Neural crest cell (in vitro differentiated cells): ENCODE measurements around the gene C13orf46. TPM values are rescaled to one million over a fixed set of nuclear protein-coding genes. Genes with fewer than 3 reads are reported as not detected.

Experiments used
- DNase-seq: peaks from one replicate; pipeline ENCODE4 v3.0.0; 2021; ENCODE audit warnings: low read depth, mixed read lengths, low spot score
- H3K27ac Mint-ChIP-seq: one replicate; pipeline ENCODE4 v1.8.0; 2021; ENCODE audit warnings: mild to moderate bottlenecking, mixed read lengths; ENCODE audit not compliant: unreplicated experiment
- H3K27me3 Mint-ChIP-seq: 2 replicates; pipeline ENCODE4 v1.8.0; 2021; ENCODE audit warnings: low read depth, mild to moderate bottlenecking, mixed read lengths
- H3K36me3 Mint-ChIP-seq: 2 replicates; pipeline ENCODE4 v1.8.0; 2021; ENCODE audit warnings: low read depth, mild to moderate bottlenecking, mixed read lengths
- H3K4me1 Mint-ChIP-seq: 2 replicates; pipeline ENCODE4 v1.8.0; 2021; ENCODE audit warnings: mixed read lengths
- H3K4me3 Mint-ChIP-seq: one replicate; pipeline ENCODE4 v1.8.0; 2021; ENCODE audit warnings: mild to moderate bottlenecking, mixed read lengths
- H3K9me3 Mint-ChIP-seq: 2 replicates; pipeline ENCODE4 v1.8.0; 2021; ENCODE audit warnings: mixed read lengths
- total RNA-seq: library from RNA; stranded (reverse); gene quantifications from 2 replicates; pipeline ENCODE4 v1.2.1, GENCODE V29; 2021
- TF ChIP-seq, protein P1 (sequence below): fragments of 200-600 bp; sonication (generic); conservative IDR thresholded peaks from 2 replicates; pipeline ENCODE4 v1.5.0; 2021; ENCODE audit warnings: antibody characterized with exemption, mild to moderate bottlenecking

Gene C13orf46
- total RNA-seq, 1 donor from 2014 or later, result 1.9 TPM

- H3K36me3 Mint-ChIP-seq, result no peaks in the 10 kb centered on the region
- peaks cover 5% of the 10 kb centered on the region for H3K4me1 Mint-ChIP-seq
- no peak for DNase-seq
- no peak overlapping the region for H3K27ac Mint-ChIP-seq
- H3K27me3 Mint-ChIP-seq, result no peaks in the 10 kb centered on the region
- no peaks in the 10 kb centered on the region for H3K9me3 Mint-ChIP-seq
- TF ChIP-seq, protein P1, sequence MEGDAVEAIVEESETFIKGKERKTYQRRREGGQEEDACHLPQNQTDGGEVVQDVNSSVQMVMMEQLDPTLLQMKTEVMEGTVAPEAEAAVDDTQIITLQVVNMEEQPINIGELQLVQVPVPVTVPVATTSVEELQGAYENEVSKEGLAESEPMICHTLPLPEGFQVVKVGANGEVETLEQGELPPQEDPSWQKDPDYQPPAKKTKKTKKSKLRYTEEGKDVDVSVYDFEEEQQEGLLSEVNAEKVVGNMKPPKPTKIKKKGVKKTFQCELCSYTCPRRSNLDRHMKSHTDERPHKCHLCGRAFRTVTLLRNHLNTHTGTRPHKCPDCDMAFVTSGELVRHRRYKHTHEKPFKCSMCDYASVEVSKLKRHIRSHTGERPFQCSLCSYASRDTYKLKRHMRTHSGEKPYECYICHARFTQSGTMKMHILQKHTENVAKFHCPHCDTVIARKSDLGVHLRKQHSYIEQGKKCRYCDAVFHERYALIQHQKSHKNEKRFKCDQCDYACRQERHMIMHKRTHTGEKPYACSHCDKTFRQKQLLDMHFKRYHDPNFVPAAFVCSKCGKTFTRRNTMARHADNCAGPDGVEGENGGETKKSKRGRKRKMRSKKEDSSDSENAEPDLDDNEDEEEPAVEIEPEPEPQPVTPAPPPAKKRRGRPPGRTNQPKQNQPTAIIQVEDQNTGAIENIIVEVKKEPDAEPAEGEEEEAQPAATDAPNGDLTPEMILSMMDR, result no peak
- no peak overlapping the region for H3K4me3 Mint-ChIP-seq
These were observed 27.9 kb downstream of the C13orf46 start for GRCh38 chr13:113945857-113946408.

GRCh38 chr13:113943821-113944565 is 29.9 kb downstream of the C13orf46 start:
- no peak for DNase-seq
- no peak overlapping the region for H3K27ac Mint-ChIP-seq
- H3K9me3 Mint-ChIP-seq, result no peaks in the 10 kb centered on the region
- H3K4me3 Mint-ChIP-seq, result no peak overlapping the region
- TF ChIP-seq, protein P1, result no peak
- no peaks in the 10 kb centered on the region for H3K36me3 Mint-ChIP-seq
- H3K27me3 Mint-ChIP-seq, result no peaks in the 10 kb centered on the region
- H3K4me1 Mint-ChIP-seq, result peaks cover 5% of the 10 kb centered on the region

GRCh38 chr13:113942591-113943103 is 31.2 kb downstream of the C13orf46 start:
- H3K36me3 Mint-ChIP-seq, result no peaks in the 10 kb centered on the region
- no peak overlapping the region for H3K4me3 Mint-ChIP-seq
- TF ChIP-seq, protein P1, result no peak
- H3K27me3 Mint-ChIP-seq, result no peaks in the 10 kb centered on the region
- DNase-seq, result no peak
- no peaks in the 10 kb centered on the region for H3K9me3 Mint-ChIP-seq
- H3K27ac Mint-ChIP-seq, result no peak overlapping the region
- peaks cover 16% of the 10 kb centered on the region for H3K4me1 Mint-ChIP-seq

DNA sequence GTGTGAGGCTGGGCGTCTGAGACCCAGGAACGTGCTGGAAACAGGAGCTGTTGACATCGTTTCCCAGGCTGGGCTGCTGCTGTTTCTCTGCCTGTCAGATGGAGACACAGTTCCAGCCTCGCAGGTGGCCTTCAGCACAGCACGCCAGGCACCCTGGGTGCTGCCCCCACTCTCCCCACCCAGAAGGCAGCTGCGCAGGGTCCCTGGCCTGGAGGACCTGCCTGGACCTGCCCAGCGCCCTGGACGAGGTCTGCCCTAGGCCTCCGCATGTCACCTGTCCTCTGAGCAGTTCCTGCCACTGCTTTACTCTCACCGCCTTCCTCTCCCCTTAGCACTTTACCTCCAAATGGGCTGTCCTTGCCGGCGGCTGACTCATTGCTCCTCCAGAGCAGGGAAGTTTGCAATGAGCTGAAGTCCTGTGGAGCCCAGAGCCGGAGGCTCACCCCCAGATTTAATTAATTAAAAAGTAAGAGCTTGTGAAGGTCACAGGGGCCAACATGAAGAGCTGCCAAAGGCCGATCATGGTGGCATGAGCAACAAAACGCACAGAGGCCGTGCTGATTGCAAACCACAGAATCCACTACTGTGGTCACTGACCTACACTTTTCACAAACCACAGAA is 32.2 kb downstream of the C13orf46 start:
- TF ChIP-seq, protein P1, result no peak
- Mint-ChIP-seq H3K4me3 (no peak overlapping the region), H3K9me3 (no peaks in the 10 kb centered on the region), H3K27ac (no peak overlapping the region), H3K36me3 (no peaks in the 10 kb centered on the region), H3K27me3 (no peaks in the 10 kb centered on the region), H3K4me1 (peaks cover 23% of the 10 kb centered on the region)
- DNase-seq, result no peak

DNA sequence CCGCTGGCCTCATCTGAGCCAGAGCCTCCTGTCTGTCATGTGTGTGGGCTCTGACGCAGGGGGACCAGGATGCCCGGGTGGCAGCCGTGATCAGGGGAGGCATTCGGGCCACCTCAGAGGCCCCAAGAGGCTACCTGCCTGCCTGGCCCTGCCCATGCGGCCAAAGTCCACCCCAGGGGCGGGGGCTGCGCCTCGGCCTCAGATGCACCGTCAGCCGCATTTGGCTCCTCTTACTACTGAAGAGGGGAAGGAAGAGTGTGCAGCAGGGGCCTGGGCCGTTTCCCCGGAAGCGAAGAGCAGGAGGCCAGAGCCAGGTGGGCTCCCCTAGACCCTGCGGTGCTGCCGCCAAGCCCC is 34.0 kb downstream of the C13orf46 start:
- TF ChIP-seq, protein P1, result no peak
- no peaks in the 10 kb centered on the region for H3K9me3 Mint-ChIP-seq
- peaks cover 40% of the 10 kb centered on the region for H3K4me1 Mint-ChIP-seq
- no peak overlapping the region for H3K27ac Mint-ChIP-seq
- DNase-seq, result no peak
- H3K36me3 Mint-ChIP-seq, result no peaks in the 10 kb centered on the region
- no peaks in the 10 kb centered on the region for H3K27me3 Mint-ChIP-seq
- H3K4me3 Mint-ChIP-seq, result no peak overlapping the region
